Gastrocnemius medialis (tissue), 4 donors: Measurements from ENCODE around the gene MED10.

Experiments
- POLR2A ChIP-seq, 2 donors: fragments of 450-650 bp; IDR thresholded peaks; one replicate each; pipeline ENCODE4 v1.6.1; 2017; ENCODE audit warnings: antibody characterized with exemption in 2 of 2, mild to moderate bottlenecking in 2 of 2, moderate library complexity in 2 of 2
- TF ChIP-seq, protein P1 (sequence below), 5 experiments: fragments of 450-650 bp in 3 of 5; fragments of 200-600 bp in 2 of 5; sonication (generic) in 2 of 5; IDR thresholded peaks in 4 of 5; conservative IDR thresholded peaks in 1 of 5; 1 replicate in 4 of 5; 2 replicates in 1 of 5; pipeline ENCODE4 v1.5.1; 2016 to 2019; ENCODE audit warnings: antibody characterized with exemption in 5 of 5, mild to moderate bottlenecking in 3 of 5, moderate library complexity in 3 of 5

DNA sequence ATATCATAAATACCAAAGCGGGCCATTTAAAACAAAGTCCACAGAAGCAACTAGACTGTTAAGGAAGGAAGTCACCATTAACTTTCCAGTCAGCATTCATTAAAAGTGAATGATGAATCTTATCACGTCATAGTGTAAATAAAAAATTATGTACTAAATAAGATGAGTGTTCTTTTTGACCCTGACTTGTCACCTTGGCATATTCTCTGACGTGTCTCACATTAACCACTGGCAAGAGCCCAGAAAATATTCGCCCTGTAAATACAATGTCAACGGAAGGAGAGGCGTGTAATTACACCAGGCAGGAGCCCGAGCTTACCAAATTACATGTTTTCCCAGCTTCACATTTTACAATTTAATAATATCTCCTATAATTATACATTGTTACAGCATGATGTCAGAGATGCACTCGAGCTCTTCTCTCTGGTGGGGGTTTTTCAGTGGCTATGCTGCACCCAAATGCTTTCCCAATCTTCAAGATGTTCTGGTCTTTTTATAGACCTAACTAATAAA lies 41.0 kb upstream of the MED10 start:
- TF ChIP-seq, protein P1, sequence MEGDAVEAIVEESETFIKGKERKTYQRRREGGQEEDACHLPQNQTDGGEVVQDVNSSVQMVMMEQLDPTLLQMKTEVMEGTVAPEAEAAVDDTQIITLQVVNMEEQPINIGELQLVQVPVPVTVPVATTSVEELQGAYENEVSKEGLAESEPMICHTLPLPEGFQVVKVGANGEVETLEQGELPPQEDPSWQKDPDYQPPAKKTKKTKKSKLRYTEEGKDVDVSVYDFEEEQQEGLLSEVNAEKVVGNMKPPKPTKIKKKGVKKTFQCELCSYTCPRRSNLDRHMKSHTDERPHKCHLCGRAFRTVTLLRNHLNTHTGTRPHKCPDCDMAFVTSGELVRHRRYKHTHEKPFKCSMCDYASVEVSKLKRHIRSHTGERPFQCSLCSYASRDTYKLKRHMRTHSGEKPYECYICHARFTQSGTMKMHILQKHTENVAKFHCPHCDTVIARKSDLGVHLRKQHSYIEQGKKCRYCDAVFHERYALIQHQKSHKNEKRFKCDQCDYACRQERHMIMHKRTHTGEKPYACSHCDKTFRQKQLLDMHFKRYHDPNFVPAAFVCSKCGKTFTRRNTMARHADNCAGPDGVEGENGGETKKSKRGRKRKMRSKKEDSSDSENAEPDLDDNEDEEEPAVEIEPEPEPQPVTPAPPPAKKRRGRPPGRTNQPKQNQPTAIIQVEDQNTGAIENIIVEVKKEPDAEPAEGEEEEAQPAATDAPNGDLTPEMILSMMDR (IDR thresholded peaks at IDR 0.05 in 4 of 5, conservative IDR thresholded peaks at IDR 0.05 in 1 of 5): no peak
- TF ChIP-seq POLR2A (IDR thresholded peaks at IDR 0.05): no peak
